Heart right ventricle (tissue), 16 donors: Measurements from ENCODE around the gene NUP133. TPM values are rescaled to one million over a fixed set of nuclear protein-coding genes. Genes with fewer than 3 reads are reported as not detected.

Experiments used
- ATAC-seq, 8 donors: fragments of 200-7000 bp; cut with Tn5 transposase; one replicate each; pipeline ENCODE4 v1.9.1; 2020; ENCODE audit warnings: mild to moderate bottlenecking in 8 of 8, moderate library complexity in 8 of 8, moderate number of reproducible peaks in 1 of 8
- DNase-seq, 2 donors: peaks; one replicate each; pipeline ENCODE4 v3.0.0-alpha.2; 2020
- H3K27ac ChIP-seq, 10 donors: fragments of 200-600 bp; sonication (generic) in 2 of 10; one replicate each; pipeline versions ENCODE4 v1.5.0 to v1.8.0; 2020 to 2022; ENCODE audit warnings: mild to moderate bottlenecking in 3 of 10
- H3K27me3 ChIP-seq, 7 donors: fragments of 200-600 bp; one replicate each; pipeline ENCODE4 v1.8.0; 2021 to 2022; ENCODE audit warnings: mild to moderate bottlenecking in 2 of 7
- H3K36me3 ChIP-seq, 9 donors: fragments of 200-600 bp; sonication (generic) in 1 of 9; one replicate each; pipeline versions ENCODE4 v1.5.0 to v1.8.0; 2020 to 2022; ENCODE audit warnings: mild to moderate bottlenecking in 2 of 9
- H3K4me1 ChIP-seq, 9 donors: fragments of 200-600 bp; sonication (generic) in 1 of 9; one replicate each; pipeline versions ENCODE4 v1.5.0 to v1.8.0; 2020 to 2022; ENCODE audit warnings: mild to moderate bottlenecking in 4 of 9
- H3K4me3 ChIP-seq, 10 donors: fragments of 200-600 bp; sonication (generic) in 2 of 10; one replicate each; pipeline versions ENCODE4 v1.5.0 to v1.8.0; 2020 to 2022; ENCODE audit warnings: mild to moderate bottlenecking in 7 of 10, moderate library complexity in 2 of 10
- H3K9me3 ChIP-seq, 11 donors: fragments of 200-600 bp in 10 of 11; sonication (generic) in 2 of 11; one replicate each; pipeline versions ENCODE4 v1.5.0 to v1.8.0; 2013 to 2022; ENCODE audit warnings: mild to moderate bottlenecking in 2 of 11, control low read depth in 1 of 11, moderate library complexity in 1 of 11
- CTCF ChIP-seq, 9 donors: fragments of 200-600 bp; sonication (generic) in 2 of 9; IDR thresholded peaks; one replicate each; pipeline versions ENCODE4 v1.5.0 to v1.8.0; 2021 to 2022; ENCODE audit warnings: antibody characterized with exemption in 9 of 9, mild to moderate bottlenecking in 5 of 9, moderate library complexity in 1 of 9
- WGBS, 2 donors: extraction: QIAGEN DNeasy Blood & Tissue Kit; methylation state at CpG; one replicate each; pipeline ENCODE4 v1.1.7; 2013; ENCODE audit warnings: inconsistent platforms in 1 of 2; 5-methylcytosine and 5-hydroxymethylcytosine counted together
- intact Hi-C, 10 donors: fragments of 100-400 bp; cut with DNase I; formaldehyde crosslinking; loops; one replicate each; pipeline versions ENCODE4 v1.11.1 to v1.14.2; 2022
- polyA plus RNA-seq, 2 donors: library from polyadenylated mRNA; stranded (reverse); fragments of 200-250 nt; gene quantifications; one replicate each; pipeline ENCODE4 v1.2.3, GENCODE V29; 2013
- total RNA-seq, 10 donors: library from RNA; stranded (reverse); fragmentation: NEBNext Ultra II Directional in 3 of 10; extraction: Animal tissue kit (Norgen Biotek cat#: 25700) in 3 of 10; gene quantifications; one replicate each; pipeline versions ENCODE4 v1.2.1 to v1.2.4, GENCODE V29; 2021 to 2023
- donor health status: Arrhythmogenic right ventricular cardiomyopathy.
- donor health status: ischemic (EF 13 %, LVEDD 7.1; RV severe dilation, severe dysfunction).
- donor health status: healthy with polysubstance abuse.
- donor health status: DM: no; HTN: yes; CAD: no.
- donor health status: DM: no; HTN: no; CAD: no.
- donor health status: ischemic (EF 25% LVEDD 6.9; RV normal size, moderate dysfunction).
- donor health status: ischemic (EF 25% LVEDD 5.7; RV mildly dilated, moderate dysfunction).
- donor health status: healthy.
- donor health status: DM: yes; HTN: yes; CAD: no.
- donor health status: Ischemic cardiomyopathy.
- donor health status: ischemic (EF 35%, LVEDD 5.7; RV mildly dilated, moderate dysfunction).
- donor health status: nonischemic (EF 11% LVEDD 7.7; RV severe dilation, severe dysfunction).
- donor health status: DM: yes; HTN: yes; CAD: no.
- donor health status: PGD.
- donor health status: ischemic (EF 29% LVEDD 5.4; RV normal size, mild dysfunction).
- donor health status: nonischemic (EF 23%, LVEDD 6.1; RV moderate dilation, normal function).

Gene NUP133
- total and polyA plus RNA-seq, 12 donors: 9.3 to 36.3 (median 31.3) TPM

GRCh38 chr1:229553621-229554130 is 45.5 kb upstream of the NUP133 start:
- ATAC-seq: no peak
- Histone ChIP-seq H3K4me1 (peaks cover 0 to 67% (median 37%) of the 10 kb centered on the region in 9 donors), H3K9me3 (no peaks in the 10 kb centered on the region), H3K27me3 (no peaks in the 10 kb centered on the region), H3K36me3 (peaks cover 0 to 14% (median 3%) of the 10 kb centered on the region in 9 donors), H3K4me3 (no peak overlapping the region), H3K27ac (no peak overlapping the region)
- no peak for DNase-seq
- intact Hi-C loops: loop anchor here in 3 of 10 donors (10.0 kb wide), 3 partner anchors 71 to 751 kb away; partner anchors contain the start of genes TAF5L (in 1 of the 3) and URB2 (in 1 of the 3)
- TF ChIP-seq CTCF (IDR thresholded peaks at IDR 0.05): no peak
- 91 to 94% methylated on average over 7 of the region's 7 CpGs for WGBS, 2 donors

GRCh38 chr1:229552732-229553131 is 44.6 kb upstream of the NUP133 start:
- TF ChIP-seq CTCF (IDR thresholded peaks at IDR 0.05): no peak
- intact Hi-C loops: loop anchor here in 3 of 10 donors (10.0 kb wide), 3 partner anchors 72 to 752 kb away; partner anchors contain the start of genes TAF5L (in 1 of the 3) and URB2 (in 1 of the 3)
- H3K9me3 ChIP-seq: no peaks in the 10 kb centered on the region
- no peaks in the 10 kb centered on the region for H3K27me3 ChIP-seq
- no peak overlapping the region for H3K4me3 ChIP-seq
- peaks cover 0 to 65% (median 36%) of the 10 kb centered on the region in 9 donors for H3K4me1 ChIP-seq
- H3K27ac ChIP-seq: no peak overlapping the region
- DNase-seq (no peak), ATAC-seq (no peak)
- WGBS, 2 donors: 70 to 78% methylated on average over 5 of the region's 5 CpGs
- H3K36me3 ChIP-seq: peaks cover 0 to 24% (median 5%) of the 10 kb centered on the region in 9 donors

- Histone ChIP-seq H3K27ac (no peak overlapping the region), H3K27me3 (no peaks in the 10 kb centered on the region), H3K4me1 (peaks cover 0 to 47% (median 18%) of the 10 kb centered on the region in 9 donors), H3K9me3 (no peaks in the 10 kb centered on the region), H3K4me3 (no peak overlapping the region), H3K36me3 (peaks cover 0 to 41% (median 19%) of the 10 kb centered on the region in 9 donors)
- no peak for TF ChIP-seq CTCF (IDR thresholded peaks at IDR 0.05)
- DNase-seq: no peak
- 75 to 85% methylated on average over 3 of the region's 3 CpGs for WGBS, 2 donors
- intact Hi-C loops: loop anchor here in 3 of 10 donors (10.0 kb wide), 3 partner anchors 74 to 754 kb away; partner anchors contain the start of genes TAF5L (in 1 of the 3) and URB2 (in 1 of the 3)
- no peak for ATAC-seq
These were observed 42.8 kb upstream of the NUP133 start for GRCh38 chr1:229550812-229551567.

GRCh38 chr1:229547542-229547941 is 39.4 kb upstream of the NUP133 start:
- intact Hi-C loops: no loop called here
- ATAC-seq (no peak), DNase-seq (no peak)
- H3K4me1 ChIP-seq: peaks cover 0 to 30% (median 0%) of the 10 kb centered on the region in 9 donors
- no peaks in the 10 kb centered on the region for H3K27me3 ChIP-seq
- no peak for TF ChIP-seq CTCF (IDR thresholded peaks at IDR 0.05)
- 98 to 100% methylated on average over 7 of the region's 7 CpGs for WGBS, 2 donors
- H3K9me3 ChIP-seq: peaks cover 0 to 5% (median 0%) of the 10 kb centered on the region in 11 donors
- H3K27ac ChIP-seq: no peak overlapping the region
- peaks cover 0 to 68% (median 33%) of the 10 kb centered on the region in 9 donors for H3K36me3 ChIP-seq
- H3K4me3 ChIP-seq: no peak overlapping the region
